Sigmoid colon (tissue), 4 donors: ENCODE data around the gene DHX35.

Source experiments
- CTCF ChIP-seq, 4 experiments: fragments of 450-650 bp in 3 of 4; fragments of 200-600 bp in 1 of 4; IDR thresholded peaks; one replicate each; pipeline ENCODE4 v1.5.1; 2016 to 2019; ENCODE audit warnings: antibody characterized with exemption in 4 of 4, mild to moderate bottlenecking in 3 of 4, moderate library complexity in 2 of 4
- POLR2A ChIP-seq, 2 donors: fragments of 450-650 bp; IDR thresholded peaks; one replicate each; pipeline ENCODE4 v1.6.1; 2016; ENCODE audit warnings: antibody characterized with exemption in 2 of 2, mild to moderate bottlenecking in 2 of 2, moderate library complexity in 2 of 2
- POLR2AphosphoS5 ChIP-seq, 4 donors: sonication (generic); formaldehyde crosslinking; IDR thresholded peaks; one replicate each; pipeline ENCODE4 v1.6.1; 2017; ENCODE audit warnings: antibody characterized with exemption in 4 of 4

GRCh38 chr20:38947931-38948362 is 14.2 kb upstream of the DHX35 start:
- TF ChIP-seq CTCF (IDR thresholded peaks at IDR 0.05) (no peak), POLR2A (IDR thresholded peaks at IDR 0.05) (no peak), POLR2AphosphoS5 (IDR thresholded peaks at IDR 0.05) (no peak)
